ENCODE data around the gene TMEM150A.
"Not testable (repeated sequence)": the region's sequence is repeated elsewhere in the genome, so short reads cannot be mapped to it uniquely, and the experiment has no call there.

Gene TMEM150A

GRCh38 chr2:85602476-85603234 lies at the start of gene TMEM150A:
Gene TMEM150A, minus strand, starts transcription at chr2:85602698. Its CDS starts 750 bp downstream, at chr2:85601948.
- in situ Hi-C loops (cut with MboI; ENCODE audit: low sequenced_read_pairs) = no loop called here

- in situ Hi-C loops (cut with MboI; ENCODE audit: low sequenced_read_pairs) = no loop called here
Observed at GRCh38 chr2:85652056-85652455, 49.6 kb upstream of the TMEM150A start.

- in situ Hi-C loops (cut with MboI; ENCODE audit: low sequenced_read_pairs) = no loop called here
Observed at GRCh38 chr2:85651097-85651496, 48.6 kb upstream of the TMEM150A start.

GRCh38 chr2:85650456-85650855 lies 48.0 kb upstream of the TMEM150A start:
- in situ Hi-C loops (cut with MboI; ENCODE audit: low sequenced_read_pairs) = no loop called here

DNA sequence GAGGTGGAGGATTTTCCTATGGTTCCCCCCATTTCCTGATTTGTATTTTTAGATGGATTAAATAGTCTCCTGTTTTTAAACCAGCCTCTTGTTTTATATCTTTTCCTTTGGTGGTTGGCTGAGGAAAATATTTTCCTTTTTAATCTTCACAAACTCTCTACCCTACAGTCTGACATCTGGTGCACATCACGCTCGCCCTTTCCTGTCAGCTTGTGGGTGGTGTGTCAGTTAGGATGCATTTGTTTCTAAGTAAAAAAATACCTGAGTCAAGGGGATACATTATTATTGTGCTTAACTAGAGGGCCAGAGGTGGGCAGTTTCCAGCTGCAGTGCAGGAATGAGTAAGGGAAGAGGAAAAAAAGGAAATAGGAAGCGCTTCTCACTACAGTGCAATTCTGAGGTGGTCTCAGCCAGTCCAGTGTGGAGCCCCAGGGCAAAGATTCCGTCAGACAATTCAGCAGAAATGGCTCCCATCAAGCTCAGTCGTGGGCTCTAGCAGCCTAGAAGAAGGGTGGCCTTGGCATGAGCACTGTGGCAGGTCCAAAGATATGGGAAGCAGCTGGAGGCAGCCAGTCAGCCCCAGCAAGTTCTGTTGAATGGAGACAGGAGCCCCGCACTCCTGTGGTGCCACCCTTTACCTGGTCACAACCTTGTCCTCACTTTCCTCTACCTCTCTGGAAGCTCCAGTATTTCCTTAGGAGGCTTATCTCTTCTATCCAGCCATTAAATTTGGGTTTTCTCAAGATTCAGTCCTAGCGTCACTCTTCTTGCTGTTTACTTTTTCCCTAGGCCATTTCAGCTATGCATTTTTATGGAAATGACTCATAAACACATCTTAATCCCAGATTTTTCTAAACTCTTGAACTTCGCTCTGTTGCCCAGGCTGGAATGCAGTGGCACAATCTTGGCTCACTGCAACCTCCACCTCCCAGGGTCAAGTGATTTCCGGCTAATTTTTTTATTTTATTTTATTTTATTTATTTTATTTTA lies 47.0 kb upstream of the TMEM150A start:
- in situ Hi-C loops (cut with MboI; ENCODE audit: low sequenced_read_pairs) = loop anchor here (25.0 kb wide), 1 partner anchor 463 kb away; the partner anchor contains the start of genes POLR1A and PTCD3

- in situ Hi-C loops (cut with MboI; ENCODE audit: low sequenced_read_pairs) = loop anchor here (25.0 kb wide), 1 partner anchor 464 kb away; the partner anchor contains the start of genes POLR1A and PTCD3
Observed at GRCh38 chr2:85648619-85649018, 46.1 kb upstream of the TMEM150A start.

DNA sequence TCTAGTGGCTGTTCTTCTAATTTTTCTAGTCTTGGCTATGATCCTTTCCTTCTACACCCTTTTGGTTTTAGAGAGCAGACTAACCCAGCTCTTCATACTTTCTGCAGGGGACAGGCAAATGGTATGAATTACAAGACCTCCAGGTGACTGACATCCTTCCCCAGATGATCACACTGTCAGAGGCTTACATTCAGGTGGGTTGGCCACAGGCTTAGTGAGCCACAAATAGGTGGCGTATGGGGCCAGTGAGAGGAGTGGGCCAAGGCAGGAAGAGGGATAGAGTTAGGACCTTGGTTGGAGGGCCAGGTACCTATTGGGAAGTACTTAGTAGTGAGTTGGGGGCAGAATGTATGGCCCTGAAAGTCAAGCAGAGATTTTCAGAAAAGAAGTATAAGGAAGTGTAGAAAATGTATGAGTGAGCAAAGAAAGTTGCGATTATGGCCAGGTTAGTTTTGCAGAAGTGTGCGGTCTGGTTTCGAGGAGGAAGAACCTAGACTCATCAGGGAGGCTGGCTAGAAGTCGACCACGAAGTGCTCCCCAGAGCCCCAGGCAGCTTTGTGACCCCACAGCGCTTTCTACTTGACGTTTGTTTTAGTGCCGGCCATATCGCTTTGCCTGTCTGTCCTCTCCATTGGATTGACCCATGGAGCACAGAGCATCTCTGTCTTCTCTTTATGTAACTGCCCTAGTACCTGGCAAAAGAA lies 45.5 kb upstream of the TMEM150A start:
- in situ Hi-C loops (cut with MboI; ENCODE audit: low sequenced_read_pairs) = loop anchor here (25.0 kb wide), 1 partner anchor 464 kb away; the partner anchor contains the start of genes POLR1A and PTCD3

GRCh38 chr2:85646166-85646565 lies 43.7 kb upstream of the TMEM150A start:
- in situ Hi-C loops (cut with MboI; ENCODE audit: low sequenced_read_pairs) = loop anchor here (25.0 kb wide), 1 partner anchor 466 kb away; the partner anchor contains the start of genes POLR1A and PTCD3

DNA sequence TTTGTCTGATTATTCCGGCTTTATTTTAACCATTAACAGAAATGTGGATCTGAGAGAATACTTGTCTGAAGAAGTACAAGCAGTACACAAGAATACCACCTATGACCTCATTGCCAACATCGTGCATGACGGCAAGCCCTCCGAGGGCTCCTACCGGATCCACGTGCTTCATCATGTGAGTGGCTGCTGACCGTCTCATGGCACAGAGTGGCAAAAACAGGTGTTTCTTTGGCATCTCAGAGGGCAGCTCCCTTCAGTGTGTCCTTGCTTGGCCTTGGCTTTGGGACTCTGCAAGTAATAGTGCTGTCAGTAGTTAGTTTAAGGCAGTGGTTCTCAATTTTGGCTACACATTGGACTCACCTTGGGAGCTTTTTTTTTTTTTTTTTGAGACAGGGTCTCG lies 42.4 kb upstream of the TMEM150A start:
- in situ Hi-C loops (cut with MboI; ENCODE audit: low sequenced_read_pairs) = loop anchor here (25.0 kb wide), 1 partner anchor 467 kb away; the partner anchor contains the start of genes POLR1A and PTCD3

DNA sequence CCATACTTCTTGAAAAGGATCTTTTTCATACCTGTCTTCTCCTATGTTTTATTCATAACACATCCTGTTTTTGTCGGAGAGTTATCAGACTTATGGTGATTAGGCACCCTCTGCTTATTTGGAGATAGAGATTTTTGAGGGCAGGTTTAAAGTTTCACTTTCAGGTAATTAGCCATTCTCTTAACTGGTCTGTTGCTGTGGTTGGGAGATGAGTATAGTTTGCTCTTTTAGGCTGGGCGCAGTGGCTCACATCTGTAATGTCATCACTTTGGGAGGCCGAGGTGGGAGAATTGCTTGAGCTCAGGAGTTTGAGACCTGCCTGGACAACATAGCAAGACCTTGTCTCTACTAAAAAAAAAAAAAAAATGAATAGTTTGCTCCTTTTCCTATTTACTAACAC lies 40.2 kb upstream of the TMEM150A start:
- in situ Hi-C loops (cut with MboI; ENCODE audit: low sequenced_read_pairs) = loop anchor here (25.0 kb wide), 1 partner anchor 470 kb away; the partner anchor contains the start of genes POLR1A and PTCD3

DNA sequence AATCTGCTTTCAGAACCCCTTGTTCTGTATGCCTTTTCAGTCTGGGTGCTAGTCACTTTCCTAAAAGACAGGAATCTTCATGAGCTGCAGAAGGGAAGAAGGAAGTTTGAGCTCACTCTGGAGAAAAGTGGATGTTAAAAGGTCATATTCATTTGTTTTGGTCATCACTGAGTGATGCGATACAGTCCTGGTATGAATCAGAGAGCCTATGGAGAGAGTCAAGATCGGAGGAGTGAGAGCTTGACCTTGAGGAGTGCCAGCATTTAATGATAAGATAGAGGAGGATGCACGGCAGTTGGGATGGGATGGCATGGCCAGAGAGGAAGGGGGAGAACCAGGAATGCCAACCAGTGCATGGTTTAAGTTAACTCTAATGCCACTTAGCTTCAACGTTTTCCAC lies 33.1 kb upstream of the TMEM150A start:
- in situ Hi-C loops (cut with MboI; ENCODE audit: low sequenced_read_pairs) = loop anchor here (25.0 kb wide), 1 partner anchor 477 kb away; the partner anchor contains the start of genes POLR1A and PTCD3

DNA sequence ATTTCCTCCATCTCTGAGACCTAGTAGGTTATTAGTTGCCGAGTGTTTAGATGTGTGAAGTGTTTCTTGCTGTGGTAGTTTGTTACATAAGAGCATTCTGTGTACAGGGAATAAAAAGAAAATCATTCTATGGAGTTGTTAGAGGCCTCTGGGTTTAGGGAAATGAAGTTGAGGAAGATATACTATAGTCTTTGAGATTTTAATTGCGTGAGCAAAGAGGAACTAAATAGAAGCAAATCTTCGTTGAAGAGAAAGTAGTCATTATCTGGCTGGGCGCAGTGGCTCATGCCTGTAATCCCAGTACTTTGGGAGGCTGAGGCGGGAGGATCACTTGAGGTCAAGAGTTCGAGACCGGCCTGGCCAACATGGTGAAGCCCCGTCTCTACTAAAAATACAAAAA lies 32.5 kb upstream of the TMEM150A start:
- in situ Hi-C loops (cut with MboI; ENCODE audit: low sequenced_read_pairs) = loop anchor here (25.0 kb wide), 1 partner anchor 477 kb away; the partner anchor contains the start of genes POLR1A and PTCD3

- in situ Hi-C loops (cut with MboI; ENCODE audit: low sequenced_read_pairs) = loop anchor here (25.0 kb wide), 1 partner anchor 481 kb away; the partner anchor contains the start of genes POLR1A and PTCD3
Observed at GRCh38 chr2:85631316-85631715, 28.8 kb upstream of the TMEM150A start.

DNA sequence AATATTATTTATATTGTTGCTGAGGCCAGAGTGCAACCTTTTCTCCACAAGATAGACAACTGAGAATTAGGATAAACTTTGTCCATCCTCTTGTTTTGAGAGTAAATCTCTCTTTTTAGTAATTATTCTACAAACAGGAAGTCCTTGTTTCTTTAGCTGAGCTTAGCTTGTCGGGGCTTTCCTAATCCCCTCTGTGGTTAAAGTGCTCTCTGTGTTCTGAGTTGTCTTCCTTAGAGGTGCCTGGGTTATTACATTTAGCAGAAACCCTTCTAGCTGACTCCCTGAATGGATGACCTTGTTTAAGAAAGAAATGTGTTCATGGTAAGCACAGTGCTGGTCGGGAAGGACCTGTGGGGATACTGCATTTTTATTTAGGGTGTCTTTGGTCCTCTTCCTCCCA lies 26.2 kb upstream of the TMEM150A start:
- in situ Hi-C loops (cut with MboI; ENCODE audit: low sequenced_read_pairs) = loop anchor here (25.0 kb wide), 1 partner anchor 484 kb away; the partner anchor contains the start of genes POLR1A and PTCD3

DNA sequence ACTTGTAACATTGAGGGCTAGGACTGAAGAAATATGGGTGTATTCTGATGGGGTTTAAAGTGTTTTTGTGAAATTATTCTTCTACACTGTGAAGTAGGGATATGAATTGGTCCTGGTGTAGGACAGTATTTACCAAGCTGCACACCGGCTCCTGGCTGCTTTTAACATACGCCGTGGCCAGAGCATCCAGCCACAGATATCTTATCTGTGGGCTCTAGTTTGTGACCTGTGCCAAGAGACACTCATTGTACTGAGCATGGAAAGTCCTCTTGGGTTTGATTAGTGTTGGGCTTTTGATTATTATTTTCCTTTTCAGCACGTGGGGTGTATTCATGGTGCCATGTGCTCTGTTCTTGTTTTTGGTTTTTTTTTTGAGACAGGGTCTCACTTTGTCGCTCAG lies 21.5 kb upstream of the TMEM150A start:
- in situ Hi-C loops (cut with MboI; ENCODE audit: low sequenced_read_pairs) = no loop called here

DNA sequence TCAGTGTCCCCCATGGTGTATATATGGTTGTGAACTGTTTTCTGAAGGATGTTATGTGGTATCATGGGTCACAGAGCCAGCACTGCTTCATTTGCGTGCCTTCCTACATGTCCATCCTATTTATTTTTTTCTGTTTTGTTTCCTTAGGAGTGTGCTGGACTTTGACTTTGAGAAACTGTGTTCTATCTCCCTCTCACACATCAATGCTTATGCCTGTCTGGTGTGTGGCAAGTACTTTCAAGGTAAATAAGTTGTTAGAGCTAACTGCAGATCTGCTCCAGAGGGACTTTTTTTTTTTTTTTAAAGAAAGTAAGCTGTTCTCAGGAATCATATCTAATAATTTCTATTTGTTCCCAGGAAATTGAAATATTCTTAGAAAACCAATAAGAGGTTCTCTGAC lies 18.8 kb upstream of the TMEM150A start:
- in situ Hi-C loops (cut with MboI; ENCODE audit: low sequenced_read_pairs) = no loop called here

DNA sequence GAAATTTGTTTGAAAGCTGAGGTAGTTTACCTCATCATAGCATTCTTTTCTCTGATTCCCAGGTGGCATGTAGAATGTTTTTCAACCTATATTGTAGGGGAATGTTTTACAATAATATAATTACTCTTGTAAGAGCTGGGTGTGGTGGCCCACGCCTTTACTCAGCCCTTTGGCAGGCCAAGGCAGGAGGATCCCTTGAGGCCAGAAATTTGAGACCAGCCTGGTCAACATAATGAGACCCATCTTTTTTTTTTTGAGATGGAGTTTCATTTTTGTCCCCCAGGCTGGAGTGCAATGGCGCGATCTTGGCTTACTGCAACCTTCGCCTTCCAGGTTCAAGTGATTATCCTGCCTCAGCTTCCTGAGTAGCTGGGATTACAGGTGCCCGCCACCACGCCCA lies 17.1 kb upstream of the TMEM150A start:
- in situ Hi-C loops (cut with MboI; ENCODE audit: low sequenced_read_pairs) = no loop called here

- in situ Hi-C loops (cut with MboI; ENCODE audit: low sequenced_read_pairs) = not testable (repeated sequence)
Observed at GRCh38 chr2:85617723-85618122, 15.2 kb upstream of the TMEM150A start.

DNA sequence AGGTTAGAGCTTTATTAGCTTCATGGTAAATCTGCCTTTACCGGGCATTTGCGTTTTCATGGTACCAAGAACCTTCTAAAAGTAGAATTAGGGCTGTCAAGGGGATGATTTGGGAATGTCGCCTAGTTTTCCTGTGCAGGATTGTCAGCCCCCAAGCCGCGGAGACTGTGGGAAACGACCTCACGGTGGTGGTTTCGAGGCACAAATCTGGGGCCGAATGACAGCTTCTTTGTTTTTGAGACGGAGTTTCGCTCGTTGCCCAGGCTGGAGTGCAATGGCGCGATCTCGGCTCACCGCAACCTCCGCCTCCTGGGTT lies 12.9 kb upstream of the TMEM150A start:
- in situ Hi-C loops (cut with MboI; ENCODE audit: low sequenced_read_pairs) = no loop called here

GRCh38 chr2:85614757-85615156 lies 12.3 kb upstream of the TMEM150A start:
- in situ Hi-C loops (cut with MboI; ENCODE audit: low sequenced_read_pairs) = not testable (repeated sequence)
